Esophagus muscularis mucosa (tissue), 4 donors: Measurements from ENCODE around the gene LIX1L.
A peak's percentile ranks its signal among the peaks of the same experiment; 100 is the strongest.

Experiments
- EP300 ChIP-seq: sonication (generic); formaldehyde crosslinking; IDR thresholded peaks from one replicate; pipeline ENCODE4 v1.6.1; 2017; ENCODE audit warnings: antibody characterized with exemption
- POLR2A ChIP-seq: fragments of 450-650 bp; IDR thresholded peaks from one replicate; pipeline ENCODE4 v1.6.1; 2017; ENCODE audit warnings: antibody characterized with exemption, moderate library complexity, mild to moderate bottlenecking, low read depth
- POLR2AphosphoS5 ChIP-seq, 2 donors: sonication (generic); formaldehyde crosslinking; IDR thresholded peaks; one replicate each; pipeline ENCODE4 v1.6.1; 2017; ENCODE audit warnings: antibody characterized with exemption in 2 of 2
- TF ChIP-seq, protein P1 (sequence below), 3 experiments: fragments of 200-600 bp in 2 of 3; fragments of 450-650 bp in 1 of 3; sonication (generic) in 2 of 3; IDR thresholded peaks; one replicate each; pipeline ENCODE4 v1.5.1; 2017 to 2019; ENCODE audit warnings: antibody characterized with exemption in 3 of 3, mild to moderate bottlenecking in 2 of 3, moderate library complexity in 1 of 3

GRCh38 chr1:145996433-145997015 lies 38.7 kb upstream of the LIX1L start, which contains the start of gene TXNIP:
- TF ChIP-seq POLR2A = peak; percentile 98
- TF ChIP-seq, protein P1, sequence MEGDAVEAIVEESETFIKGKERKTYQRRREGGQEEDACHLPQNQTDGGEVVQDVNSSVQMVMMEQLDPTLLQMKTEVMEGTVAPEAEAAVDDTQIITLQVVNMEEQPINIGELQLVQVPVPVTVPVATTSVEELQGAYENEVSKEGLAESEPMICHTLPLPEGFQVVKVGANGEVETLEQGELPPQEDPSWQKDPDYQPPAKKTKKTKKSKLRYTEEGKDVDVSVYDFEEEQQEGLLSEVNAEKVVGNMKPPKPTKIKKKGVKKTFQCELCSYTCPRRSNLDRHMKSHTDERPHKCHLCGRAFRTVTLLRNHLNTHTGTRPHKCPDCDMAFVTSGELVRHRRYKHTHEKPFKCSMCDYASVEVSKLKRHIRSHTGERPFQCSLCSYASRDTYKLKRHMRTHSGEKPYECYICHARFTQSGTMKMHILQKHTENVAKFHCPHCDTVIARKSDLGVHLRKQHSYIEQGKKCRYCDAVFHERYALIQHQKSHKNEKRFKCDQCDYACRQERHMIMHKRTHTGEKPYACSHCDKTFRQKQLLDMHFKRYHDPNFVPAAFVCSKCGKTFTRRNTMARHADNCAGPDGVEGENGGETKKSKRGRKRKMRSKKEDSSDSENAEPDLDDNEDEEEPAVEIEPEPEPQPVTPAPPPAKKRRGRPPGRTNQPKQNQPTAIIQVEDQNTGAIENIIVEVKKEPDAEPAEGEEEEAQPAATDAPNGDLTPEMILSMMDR (IDR thresholded peaks at IDR 0.05) = peak in 1 of 3 experiments; percentile 15
- TF ChIP-seq POLR2AphosphoS5 (IDR thresholded peaks at IDR 0.05) = peak in 1 of 2 donors; percentile 100
- no peak for TF ChIP-seq EP300
